GM19438 (cell line): ENCODE results near the gene WDR43.
"Not testable (repeated sequence)": the region's sequence is repeated elsewhere in the genome, so short reads cannot be mapped to it uniquely, and the experiment has no call there.

Experiments
- ATAC-seq: cut with Tn5 transposase; IDR thresholded peaks from one replicate; pipeline ENCODE4 v1.9.1; 2021; ENCODE audit warnings: low read depth; ENCODE audit not compliant: unreplicated experiment

Gene WDR43

GRCh38 chr2:28956890-28957289 lies 62.4 kb downstream of the WDR43 start:
- ATAC-seq = no peak

DNA sequence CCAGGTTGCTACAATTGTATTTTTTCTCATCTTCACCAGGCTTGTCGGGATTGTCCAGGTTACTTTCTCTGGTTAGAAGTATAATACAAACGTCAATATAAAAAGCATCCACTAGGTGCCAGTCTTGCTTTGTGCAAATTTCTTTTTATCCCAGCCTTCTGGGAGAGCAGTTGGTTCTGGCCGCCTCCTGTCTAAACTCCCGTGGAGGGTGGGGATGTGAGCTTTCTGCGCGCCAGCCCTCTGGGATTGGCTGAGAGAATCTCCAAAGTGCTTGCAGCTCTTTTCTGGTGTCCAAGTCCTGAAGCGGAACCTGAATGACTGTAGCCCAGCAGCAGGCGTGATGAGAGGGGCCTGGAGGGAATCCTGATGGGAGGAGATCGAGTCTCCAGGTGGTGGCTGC lies 64.2 kb downstream of the WDR43 start:
- no peak for ATAC-seq

- no peak for ATAC-seq
These were observed 65.9 kb downstream of the WDR43 start for GRCh38 chr2:28960401-28960800.

GRCh38 chr2:28962505-28962904 lies 68.0 kb downstream of the WDR43 start:
- no peak for ATAC-seq

DNA sequence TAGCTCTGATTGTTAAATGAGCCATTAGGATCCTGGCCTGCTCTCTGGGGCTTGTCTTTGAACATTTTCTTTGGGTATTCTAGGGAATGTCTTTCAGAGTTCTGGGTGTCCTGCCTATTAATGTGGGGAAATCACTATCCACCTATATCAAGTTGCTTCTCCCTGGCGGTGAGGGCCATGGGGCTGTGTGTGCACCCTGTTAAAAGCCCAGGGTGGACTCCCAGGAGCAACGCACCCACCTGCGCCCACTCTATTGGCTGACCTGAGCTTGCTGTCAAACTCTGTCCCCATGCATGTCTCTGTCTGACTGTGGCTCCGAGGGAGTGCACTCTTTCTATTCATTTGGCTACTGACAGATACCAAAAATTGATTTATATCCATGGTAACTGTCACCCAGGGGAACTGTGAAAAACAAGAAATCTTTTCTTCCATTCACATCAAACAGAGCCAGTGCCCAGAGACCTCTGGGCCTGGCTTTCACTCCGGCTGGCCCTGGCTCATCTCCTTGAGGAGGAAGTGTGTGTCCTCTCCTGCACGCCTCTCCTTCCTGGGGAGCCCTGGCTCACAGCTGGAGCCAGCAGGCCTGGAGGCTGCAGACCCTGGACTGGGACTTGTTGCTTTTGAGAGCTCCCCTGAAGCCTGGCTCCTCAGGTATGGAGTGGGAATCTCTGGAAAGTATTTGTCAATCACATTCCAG lies 76.1 kb downstream of the WDR43 start:
- ATAC-seq = no peak

DNA sequence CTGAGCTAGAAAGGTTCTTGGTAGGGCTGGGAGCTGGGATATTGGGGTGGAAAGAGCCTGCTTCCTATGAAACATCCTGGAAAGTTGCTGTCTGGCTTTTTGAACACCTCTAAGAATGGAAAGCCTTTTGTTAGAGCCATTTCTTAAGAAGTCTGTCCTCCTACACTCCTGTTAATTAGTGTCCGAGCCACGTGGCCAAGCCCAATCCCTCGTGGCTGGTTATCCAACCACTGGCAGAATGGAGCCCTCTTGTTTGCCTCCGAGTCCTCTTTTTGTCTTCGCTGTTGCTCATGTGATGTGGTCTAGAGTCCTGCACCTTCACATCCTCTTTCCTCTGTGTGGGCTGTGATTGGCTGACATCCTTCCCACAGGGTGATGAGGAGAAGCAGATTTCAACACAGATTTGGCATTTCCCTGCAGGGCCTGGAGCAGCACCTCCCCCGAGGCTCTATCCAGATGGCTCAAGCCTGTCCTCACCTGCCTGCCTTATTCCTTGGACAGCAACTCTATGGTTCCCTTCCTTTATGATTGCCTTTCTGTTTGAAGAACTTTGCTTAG lies 78.4 kb downstream of the WDR43 start:
- ATAC-seq = no peak

DNA sequence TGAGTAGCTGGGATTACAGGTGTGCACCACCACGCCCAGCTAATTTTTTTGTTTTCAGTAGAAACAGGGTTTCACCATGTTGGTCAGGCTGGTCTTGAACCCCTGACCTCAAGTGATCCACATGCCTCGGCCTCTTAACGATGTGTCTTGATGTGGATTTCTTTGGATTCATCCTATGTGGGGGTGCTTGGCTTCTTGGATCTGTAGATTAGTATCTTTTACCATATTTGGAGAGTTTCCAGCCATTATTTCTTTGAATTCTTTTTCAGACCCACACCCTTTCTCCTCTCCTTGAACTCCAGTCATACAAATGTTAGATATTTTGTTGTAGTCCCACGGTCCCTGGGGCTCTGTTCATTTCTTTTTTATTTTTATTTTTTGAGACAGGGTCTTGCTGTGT lies 79.8 kb downstream of the WDR43 start:
- ATAC-seq = no peak

- no peak for ATAC-seq
These were observed 81.2 kb downstream of the WDR43 start for GRCh38 chr2:28975671-28976070.

- no peak for ATAC-seq
These were observed 82.1 kb downstream of the WDR43 start for GRCh38 chr2:28976584-28976983.

DNA sequence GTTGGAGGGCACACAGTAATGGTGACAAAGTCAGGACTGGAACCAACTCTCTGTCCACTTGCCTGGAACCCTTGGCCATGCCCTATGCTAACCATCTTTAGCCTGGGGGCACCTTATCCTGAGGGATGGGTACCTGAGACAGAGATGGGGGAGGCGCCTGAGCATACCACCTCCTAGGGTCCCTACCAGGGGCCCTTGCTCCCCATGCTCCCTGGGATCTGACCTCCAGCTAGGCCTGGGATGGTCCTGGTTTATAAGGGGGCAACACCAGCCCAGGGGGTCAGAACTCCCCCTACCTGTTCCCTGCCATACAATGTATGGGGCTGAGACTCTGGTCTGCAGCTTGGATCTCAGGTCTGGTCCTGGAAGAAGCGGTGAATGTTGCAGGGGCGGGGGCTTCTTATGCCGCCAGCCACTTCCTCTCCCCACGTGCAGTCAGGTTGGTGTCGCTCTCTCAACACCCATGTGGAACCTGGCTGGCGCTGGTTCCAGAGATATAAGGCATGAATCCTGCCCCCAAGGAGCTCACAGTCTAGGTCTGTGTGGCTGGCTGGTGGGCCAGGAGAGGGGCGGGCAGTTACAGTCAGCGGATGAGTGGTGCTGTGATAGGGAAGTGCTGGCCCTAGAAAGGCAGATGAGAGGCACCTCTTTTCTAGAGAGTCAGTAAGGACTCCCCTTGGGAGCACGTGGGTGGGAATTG lies 82.9 kb downstream of the WDR43 start:
- no peak for ATAC-seq

DNA sequence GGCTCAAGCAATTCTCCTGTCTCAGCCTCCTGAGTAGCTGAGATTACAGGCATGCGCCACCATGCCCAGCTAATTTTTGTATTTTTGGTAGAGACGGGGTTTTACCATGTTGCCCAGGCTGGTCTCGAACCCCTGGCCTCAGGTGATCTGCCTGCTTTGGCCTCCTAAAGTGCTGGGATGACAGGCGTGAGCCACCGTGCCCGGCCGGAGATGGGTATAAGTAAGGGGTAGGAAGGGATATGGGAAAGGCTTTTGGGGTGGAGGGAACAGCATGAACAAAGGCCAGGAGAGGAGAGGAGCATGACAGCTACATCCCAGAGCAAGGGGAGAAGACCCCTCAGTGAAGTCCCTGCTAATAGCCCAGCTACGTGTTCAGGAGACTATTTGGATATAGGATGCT lies 83.5 kb downstream of the WDR43 start:
- not testable (repeated sequence) for ATAC-seq

- ATAC-seq = no peak
These were observed 84.1 kb downstream of the WDR43 start for GRCh38 chr2:28978606-28979005.

- ATAC-seq = no peak
These were observed 84.6 kb downstream of the WDR43 start for GRCh38 chr2:28979041-28979440.

DNA sequence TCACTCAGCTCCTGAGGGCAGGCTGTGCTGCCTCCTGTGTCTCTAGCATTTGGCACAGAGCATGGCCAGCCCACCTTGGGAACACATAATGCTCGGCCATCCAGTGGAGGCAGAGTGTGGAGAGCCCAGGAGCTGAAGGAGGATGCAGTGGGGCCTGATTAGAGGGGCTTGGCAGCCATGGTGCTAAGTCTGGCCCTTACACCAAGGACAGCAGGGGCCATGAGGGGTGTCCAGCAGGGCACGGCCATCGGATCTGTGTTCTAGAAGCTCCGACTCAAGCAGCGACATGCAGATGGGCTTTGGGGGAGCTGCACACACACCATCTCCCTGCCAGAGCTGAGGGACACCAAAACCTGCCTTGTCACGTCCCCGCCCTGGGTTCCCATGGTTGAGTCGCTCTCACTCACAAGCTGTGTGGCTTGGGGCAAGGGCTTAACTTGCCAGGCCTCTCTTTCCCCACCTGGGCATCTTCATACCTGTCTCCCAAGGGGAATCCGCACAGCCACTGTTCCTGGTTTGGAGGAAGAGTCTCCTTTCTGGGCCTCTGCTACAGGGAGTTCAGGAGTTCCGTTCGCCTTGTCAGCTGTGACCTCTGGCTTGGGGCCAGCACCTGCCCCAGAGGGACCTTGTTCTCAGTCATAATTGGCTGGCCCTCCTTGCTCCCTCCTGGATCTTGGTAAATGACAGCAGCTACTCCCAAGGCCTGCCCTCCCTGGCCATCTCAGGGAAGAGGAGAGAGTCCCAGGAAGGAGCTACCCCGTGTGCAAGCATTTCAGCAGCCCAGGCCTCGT lies 85.3 kb downstream of the WDR43 start:
- ATAC-seq = no peak

- ATAC-seq = no peak
These were observed 86.0 kb downstream of the WDR43 start for GRCh38 chr2:28980368-28981015.

- no peak for ATAC-seq
These were observed 86.6 kb downstream of the WDR43 start, which contains the start of gene TOGARAM2 for GRCh38 chr2:28981016-28981441. Gene TOGARAM2, plus strand, starts transcription at chr2:28981298. Its CDS starts 13,537 bp downstream, at chr2:28994835.

- ATAC-seq = no peak
These were observed 87.3 kb downstream of the WDR43 start for GRCh38 chr2:28981620-28982376.

DNA sequence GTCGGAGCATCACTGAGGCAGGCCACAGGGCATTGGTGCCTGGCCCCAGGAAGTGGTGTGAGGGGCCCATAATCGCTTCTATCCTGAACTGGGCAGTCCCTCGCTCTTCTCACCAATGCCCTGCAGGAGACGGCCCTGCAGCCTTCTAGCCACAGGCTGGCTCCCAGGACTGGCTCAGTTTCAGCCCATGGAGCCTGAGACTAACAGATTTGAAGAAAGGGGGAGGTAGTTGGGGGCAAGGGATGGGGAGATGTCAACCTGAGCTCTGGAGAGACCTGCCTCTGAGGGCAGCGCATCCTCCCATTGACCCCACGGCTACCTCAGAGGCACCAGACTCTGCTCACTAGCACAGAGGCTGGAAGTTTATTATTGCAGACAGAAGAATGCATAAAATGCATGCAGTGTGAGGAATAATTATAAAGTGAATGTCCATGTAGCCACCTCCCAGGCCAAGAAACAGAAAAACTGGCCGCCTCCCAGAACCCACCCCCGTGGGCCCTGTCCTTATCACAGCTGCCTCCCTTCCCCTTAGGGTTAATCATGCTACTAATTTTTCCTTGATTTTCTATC lies 88.0 kb downstream of the WDR43 start:
- ATAC-seq = no peak

GRCh38 chr2:28986429-28986828 lies 92.0 kb downstream of the WDR43 start:
- ATAC-seq = no peak

GRCh38 chr2:28989973-28990372 lies 95.5 kb downstream of the WDR43 start:
- ATAC-seq = no peak
